Activated T-cell treated with anti-CD3 and anti-CD28 coated beads, Interleukin-2, amount 50 U/mL, for 4 hours (primary cell): ENCODE measurements around the gene ZIC1. TPM values are rescaled to one million over a fixed set of nuclear protein-coding genes. Genes with fewer than 3 reads are reported as not detected.

Source experiments
- ATAC-seq, 2 donors: fragments of 200-7000 bp; cut with Tn5 transposase; one replicate each; pipeline ENCODE4 v1.10.0; 2021
- DNase-seq: peaks from one replicate; pipeline ENCODE4 v3.0.0-alpha.2; 2020
- H3K27me3 Mint-ChIP-seq: one replicate; pipeline ENCODE4 v1.8.0; 2021; ENCODE audit warnings: low read depth, mixed read lengths
- H3K36me3 Mint-ChIP-seq: one replicate; pipeline ENCODE4 v1.8.0; 2022; ENCODE audit warnings: mixed read lengths; ENCODE audit not compliant: insufficient read depth
- H3K4me1 Mint-ChIP-seq: one replicate; pipeline ENCODE4 v1.8.0; 2021; ENCODE audit warnings: low read depth, mixed read lengths
- H3K4me3 Mint-ChIP-seq: one replicate; pipeline ENCODE4 v1.8.0; 2021; ENCODE audit warnings: mild to moderate bottlenecking, moderate library complexity, mixed read lengths
- H3K9me3 Mint-ChIP-seq: one replicate; pipeline ENCODE4 v1.8.0; 2021; ENCODE audit warnings: mixed read lengths
- total RNA-seq, 3 donors: library from RNA; stranded (reverse); gene quantifications; one replicate each; pipeline ENCODE4 v1.2.1, GENCODE V29; 2021

ZIC1 gene
- total RNA-seq, 3 donors from 2014 or later, result not detected

DNA sequence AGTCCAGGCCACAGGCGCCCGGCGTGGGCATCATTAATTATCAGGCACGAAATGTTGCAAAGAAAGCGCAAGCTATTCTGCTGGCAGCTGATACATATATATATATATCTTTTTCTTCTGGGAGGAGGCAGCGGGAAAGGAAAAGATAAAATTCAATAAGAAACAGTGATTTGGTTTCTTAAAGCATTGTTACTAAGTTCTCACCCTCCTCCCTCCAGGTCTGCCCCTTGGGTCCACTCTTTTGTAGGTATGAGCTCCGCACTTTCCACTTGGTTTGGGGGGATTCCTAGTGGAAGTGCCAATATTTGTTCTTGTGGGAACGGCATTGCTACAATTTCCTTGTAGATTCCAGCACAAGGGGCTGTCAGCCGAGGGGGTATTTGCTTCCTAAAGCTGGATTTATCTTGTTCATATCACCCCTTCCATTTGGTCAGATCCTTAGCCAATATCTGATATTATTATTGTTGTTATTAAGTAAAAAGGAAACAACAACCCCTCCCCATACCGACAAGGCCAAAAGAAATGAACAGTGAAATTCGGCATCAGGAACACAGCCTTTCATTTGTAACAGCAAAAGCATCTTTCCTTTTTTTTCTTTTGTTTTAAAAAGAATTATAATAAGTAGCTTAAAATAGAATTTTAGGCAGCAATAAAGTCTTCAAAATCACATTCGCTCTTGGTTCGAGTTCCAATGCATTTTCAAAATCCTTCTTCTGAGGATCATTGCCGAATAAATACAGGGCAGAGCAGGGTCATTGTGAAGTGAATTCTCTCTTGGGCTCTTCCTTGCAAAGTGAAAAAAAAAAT is 15.6 kb downstream of the ZIC1 start:
- Mint-ChIP-seq H3K4me3 (no peak overlapping the region), H3K36me3 (no peaks in the 10 kb centered on the region), H3K27me3 (peaks cover 43% of the 10 kb centered on the region), H3K9me3 (peaks cover 5% of the 10 kb centered on the region), H3K4me1 (no peaks in the 10 kb centered on the region)
- DNase-seq (no peak), ATAC-seq (no peak)

DNA sequence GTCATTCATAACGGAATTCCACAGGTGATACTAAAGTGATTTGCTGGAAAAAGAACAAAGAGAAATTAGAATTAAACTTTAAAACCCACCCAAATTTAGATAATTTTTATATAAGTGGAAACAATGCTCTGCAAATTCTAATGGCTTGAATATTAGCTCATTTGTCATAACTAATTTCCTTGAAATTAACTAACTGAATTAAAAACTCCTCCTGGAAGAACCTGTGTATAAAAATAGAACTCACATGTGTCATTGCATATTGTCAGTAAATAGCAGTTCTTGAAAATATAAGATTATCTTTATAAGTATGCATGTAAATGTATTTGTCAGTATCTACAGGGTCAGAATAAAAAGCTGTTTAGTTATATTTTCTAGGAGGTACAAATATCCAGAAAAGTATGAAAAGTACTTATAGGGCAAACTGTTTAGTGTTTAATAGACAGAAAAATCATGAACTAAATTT is 16.3 kb downstream of the ZIC1 start:
- peaks cover 5% of the 10 kb centered on the region for H3K9me3 Mint-ChIP-seq
- H3K4me3 Mint-ChIP-seq, result no peak overlapping the region
- H3K36me3 Mint-ChIP-seq, result no peaks in the 10 kb centered on the region
- no peak for ATAC-seq
- H3K27me3 Mint-ChIP-seq, result peaks cover 36% of the 10 kb centered on the region
- DNase-seq, result no peak
- H3K4me1 Mint-ChIP-seq, result no peaks in the 10 kb centered on the region

GRCh38 chr3:147426931-147427330 is 17.8 kb downstream of the ZIC1 start:
- H3K9me3 Mint-ChIP-seq, result peaks cover 5% of the 10 kb centered on the region
- ATAC-seq (no peak), DNase-seq (no peak)
- no peaks in the 10 kb centered on the region for H3K4me1 Mint-ChIP-seq
- no peaks in the 10 kb centered on the region for H3K36me3 Mint-ChIP-seq
- H3K27me3 Mint-ChIP-seq, result peaks cover 24% of the 10 kb centered on the region
- no peak overlapping the region for H3K4me3 Mint-ChIP-seq

- ATAC-seq (no peak), DNase-seq (no peak)
- peaks cover 5% of the 10 kb centered on the region for H3K9me3 Mint-ChIP-seq
- H3K27me3 Mint-ChIP-seq, result peaks cover 16% of the 10 kb centered on the region
- no peaks in the 10 kb centered on the region for H3K4me1 Mint-ChIP-seq
- no peaks in the 10 kb centered on the region for H3K36me3 Mint-ChIP-seq
- no peak overlapping the region for H3K4me3 Mint-ChIP-seq
Measured at GRCh38 chr3:147427746-147428145, 18.6 kb downstream of the ZIC1 start.

DNA sequence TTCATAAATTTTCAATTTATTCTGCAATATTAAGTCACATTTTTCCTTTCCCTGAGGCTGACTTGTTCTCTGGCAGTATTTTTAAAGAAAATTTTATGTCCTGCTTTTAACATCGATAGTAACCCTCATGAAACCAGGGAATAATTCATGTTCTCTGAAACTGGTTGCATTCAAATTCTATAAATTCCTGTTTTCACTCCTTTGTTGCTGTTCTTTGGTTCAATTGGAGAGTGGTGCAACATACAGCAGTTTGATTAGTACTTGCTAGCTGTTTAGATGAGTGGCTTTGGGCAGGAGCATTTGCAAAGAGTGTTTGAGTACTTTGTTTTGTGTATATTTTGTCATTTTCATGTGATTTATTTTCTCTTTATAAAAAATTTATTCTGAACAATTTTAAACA is 19.2 kb downstream of the ZIC1 start:
- H3K4me1 Mint-ChIP-seq, result no peaks in the 10 kb centered on the region
- no peaks in the 10 kb centered on the region for H3K36me3 Mint-ChIP-seq
- ATAC-seq (no peak), DNase-seq (no peak)
- peaks cover 8% of the 10 kb centered on the region for H3K9me3 Mint-ChIP-seq
- peaks cover 13% of the 10 kb centered on the region for H3K27me3 Mint-ChIP-seq
- no peak overlapping the region for H3K4me3 Mint-ChIP-seq

DNA sequence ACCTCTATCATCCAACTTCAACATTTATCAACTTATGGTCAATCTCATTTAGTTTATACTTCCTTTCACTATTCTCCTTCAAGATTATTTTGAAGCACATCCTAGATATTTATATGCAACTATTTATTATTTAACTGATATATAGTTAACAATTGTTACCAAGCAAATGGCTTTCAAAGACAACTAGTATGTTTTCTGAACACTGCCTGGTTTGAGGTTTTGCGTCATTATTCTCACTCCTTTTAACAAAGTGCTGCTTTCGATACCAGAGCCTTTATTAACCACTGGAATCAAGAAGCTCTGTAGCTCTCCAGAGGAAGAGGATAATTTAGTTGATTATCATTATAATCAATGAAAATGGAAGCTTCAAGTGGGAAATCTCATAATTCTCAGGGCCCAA is 19.6 kb downstream of the ZIC1 start:
- H3K4me3 Mint-ChIP-seq, result no peak overlapping the region
- ATAC-seq, result no peak
- no peak for DNase-seq
- no peaks in the 10 kb centered on the region for H3K36me3 Mint-ChIP-seq
- peaks cover 8% of the 10 kb centered on the region for H3K27me3 Mint-ChIP-seq
- peaks cover 3% of the 10 kb centered on the region for H3K9me3 Mint-ChIP-seq
- H3K4me1 Mint-ChIP-seq, result no peaks in the 10 kb centered on the region

GRCh38 chr3:147431751-147432150 is 22.6 kb downstream of the ZIC1 start:
- H3K4me3 Mint-ChIP-seq, result no peak overlapping the region

DNA sequence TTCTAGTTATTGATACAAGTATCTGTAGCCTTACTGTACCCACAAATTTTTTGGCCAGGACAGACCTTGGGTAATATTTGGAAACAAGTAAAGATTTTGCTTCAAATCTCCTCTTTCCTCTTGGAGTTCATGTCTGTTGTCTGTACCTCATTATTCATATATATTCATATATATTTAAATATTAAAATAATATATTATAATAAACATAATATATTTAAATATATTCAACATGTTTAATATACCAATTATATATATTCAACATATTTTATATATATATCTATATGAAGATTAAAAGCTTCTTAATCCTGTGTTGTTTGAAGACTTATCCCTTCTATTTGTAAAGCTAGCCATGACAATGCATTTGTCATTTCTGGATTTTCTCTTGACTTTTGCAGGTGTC is 38.1 kb downstream of the ZIC1 start:
- no peak for DNase-seq
- ATAC-seq, result no peak
- Mint-ChIP-seq H3K27me3 (no peaks in the 10 kb centered on the region), H3K4me3 (no peak overlapping the region), H3K9me3 (peaks cover 3% of the 10 kb centered on the region), H3K36me3 (no peaks in the 10 kb centered on the region), H3K4me1 (no peaks in the 10 kb centered on the region)

More at GRCh38 chr3:147431751-147432150, 22.6 kb downstream of the ZIC1 start:
- H3K9me3 Mint-ChIP-seq, result peaks cover 3% of the 10 kb centered on the region
- H3K27me3 Mint-ChIP-seq, result peaks cover 3% of the 10 kb centered on the region
- ATAC-seq, result no peak
- H3K36me3 Mint-ChIP-seq, result no peaks in the 10 kb centered on the region
- H3K4me1 Mint-ChIP-seq, result no peaks in the 10 kb centered on the region
- DNase-seq, result no peak

- no peaks in the 10 kb centered on the region for H3K27me3 Mint-ChIP-seq
- no peaks in the 10 kb centered on the region for H3K36me3 Mint-ChIP-seq
- DNase-seq (no peak), ATAC-seq (no peak)
- no peaks in the 10 kb centered on the region for H3K9me3 Mint-ChIP-seq
- no peaks in the 10 kb centered on the region for H3K4me1 Mint-ChIP-seq
- H3K4me3 Mint-ChIP-seq, result no peak overlapping the region
Measured at GRCh38 chr3:147449669-147450068, 40.5 kb downstream of the ZIC1 start.

- H3K36me3 Mint-ChIP-seq, result no peaks in the 10 kb centered on the region
- DNase-seq (no peak), ATAC-seq (no peak)
- H3K9me3 Mint-ChIP-seq, result no peaks in the 10 kb centered on the region
- no peak overlapping the region for H3K4me3 Mint-ChIP-seq
- no peaks in the 10 kb centered on the region for H3K27me3 Mint-ChIP-seq
- H3K4me1 Mint-ChIP-seq, result no peaks in the 10 kb centered on the region
Measured at GRCh38 chr3:147458995-147459704, 50.0 kb downstream of the ZIC1 start.

GRCh38 chr3:147462856-147463255 is 53.7 kb downstream of the ZIC1 start:
- H3K27me3 Mint-ChIP-seq, result no peaks in the 10 kb centered on the region
- no peaks in the 10 kb centered on the region for H3K4me1 Mint-ChIP-seq
- ATAC-seq, result no peak
- peaks cover 3% of the 10 kb centered on the region for H3K9me3 Mint-ChIP-seq
- no peak overlapping the region for H3K4me3 Mint-ChIP-seq
- H3K36me3 Mint-ChIP-seq, result no peaks in the 10 kb centered on the region
- no peak for DNase-seq

Other genes with a start within 250 kb of the ZIC1 start
- gene ZIC4, start 2.8 kb upstream of the ZIC1 start, total RNA-seq, result not detected